GM12878 (cell line): Measurements from ENCODE around the gene IGF2R. TPM values are rescaled to one million over a fixed set of nuclear protein-coding genes. Genes with fewer than 3 reads are reported as not detected.

ENCODE experiments used
- ATAC-seq: fragments of 200-7000 bp; cut with Tn5 transposase; 3 replicates; pipeline ENCODE4 v1.9.1; 2020; ENCODE audit warnings: mild to moderate bottlenecking, moderate library complexity
- BruUV-seq: library from RNA; stranded (reverse); fragments of 400-500 nt; replicated peaks from 2 replicates; lab custom pipeline; 2021; lab: Mats Ljungman, UMichigan
- CTCF ChIA-PET: fragments of 300-600 bp; sonication (Branson Sonifier 250); formaldehyde crosslinking; extraction: SDS; loops from one replicate; lab custom pipeline; 2021; ENCODE audit warnings: inconsistent platforms; lab: Yijun Ruan, JAX
- POLR2A ChIA-PET: fragments of 350-600 bp; formaldehyde crosslinking; extraction: SDS; loops from one replicate; lab custom pipeline; 2021; ENCODE audit warnings: inconsistent platforms; lab: Charles Lee
- RAD21 ChIA-PET: fragments of 300-600 bp; sonication (Branson Sonifier 250); formaldehyde crosslinking; loops from one replicate; lab custom pipeline; 2023; ENCODE audit warnings: antibody characterized with exemption; ENCODE audit not compliant: unreplicated experiment; lab: Charles Lee
- SMC1A ChIA-PET: fragments of 300-600 bp; sonication (Branson Sonifier 250); formaldehyde crosslinking; loops from one replicate; lab custom pipeline; 2023; ENCODE audit not compliant: unreplicated experiment, uncharacterized antibody; lab: Charles Lee
- DNase-seq: peaks from one replicate; pipeline ENCODE4 v3.0.0-alpha.2; 2011; ENCODE audit warnings: low read depth, low spot score
- FAIRE-seq: peaks from 3 replicates; lab custom pipeline; 2011; peaks lifted over from hg19 to GRCh38; lab: Jason Lieb, UNC
- H2AFZ ChIP-seq: 2 replicates; pipeline ENCODE4 v1.6.0; 2011; ENCODE audit warnings: low read depth, low read length, control low read depth; ENCODE audit not compliant: control insufficient read depth
- H3K27ac ChIP-seq: 2 replicates; pipeline ENCODE4 v1.5.1; 2011; ENCODE audit warnings: control low read depth; ENCODE audit not compliant: control insufficient read depth, insufficient read depth
- H3K27me3 ChIP-seq, 2 experiments: replicated peaks in 1 of 2; 2 replicates each; pipeline versions ENCODE4 v1.6.0 to v1.6.1; 2011; ENCODE audit warnings: low read length in 1 of 2; ENCODE audit not compliant: control insufficient read depth in 2 of 2, insufficient read depth in 2 of 2
- H3K36me3 ChIP-seq, 2 experiments: 2 replicates each; pipeline ENCODE4 v1.5.1; 2011; ENCODE audit warnings: low read length in 1 of 2; ENCODE audit not compliant: control insufficient read depth in 2 of 2, insufficient read depth in 2 of 2
- H3K4me1 ChIP-seq: 2 replicates; pipeline ENCODE4 v1.6.1; 2011; ENCODE audit warnings: mild to moderate bottlenecking, low read length, moderate library complexity, mixed read lengths; ENCODE audit not compliant: control insufficient read depth, insufficient read depth
- H3K4me2 ChIP-seq: 2 replicates; pipeline ENCODE4 v1.6.0; 2011; ENCODE audit warnings: control low read depth; ENCODE audit not compliant: control insufficient read depth, insufficient read depth
- H3K4me3 ChIP-seq: fragments of 200-600 bp; sonication (generic); 2 replicates; pipeline ENCODE4 v1.5.1; 2016
- H3K79me2 ChIP-seq: 2 replicates; pipeline ENCODE4 v1.6.0; 2011; ENCODE audit warnings: low read length; ENCODE audit not compliant: control insufficient read depth, insufficient read depth
- H3K9ac ChIP-seq: 2 replicates; pipeline ENCODE4 v1.8.0; 2011; ENCODE audit warnings: low read length, control low read depth, mixed read lengths; ENCODE audit not compliant: control insufficient read depth, insufficient read depth
- H3K9me3 ChIP-seq: replicated peaks from 3 replicates; pipeline ENCODE4 v1.5.1; 2011; ENCODE audit warnings: mild to moderate bottlenecking, low read length; ENCODE audit not compliant: control insufficient read depth, insufficient read depth
- H4K20me1 ChIP-seq: 2 replicates; pipeline ENCODE4 v1.6.0; 2011; ENCODE audit not compliant: control insufficient read depth, insufficient read depth
- EZH2 ChIP-seq: IDR thresholded peaks from 2 replicates; pipeline ENCODE4 v1.6.1; 2012; ENCODE audit warnings: low read depth, mild to moderate bottlenecking, control low read depth, inconsistent platforms, low read length, borderline replicate concordance; ENCODE audit not compliant: control insufficient read depth
- IRF5 ChIP-seq: fragments of 450-650 bp; IDR thresholded peaks from 2 replicates; pipeline ENCODE4 v1.6.1; 2017; ENCODE audit warnings: borderline replicate concordance
- MXI1 ChIP-seq: fragments of 150-350 bp; IDR thresholded peaks from 2 replicates; pipeline ENCODE4 v1.6.1; 2011; ENCODE audit warnings: low read depth, mild to moderate bottlenecking, inconsistent platforms, low read length, improper control_type of control experiment
- SPI1 ChIP-seq: IDR thresholded peaks from 2 replicates; pipeline ENCODE4 v1.6.1; 2011; ENCODE audit warnings: low read depth, mild to moderate bottlenecking, low read length, moderate library complexity, borderline replicate concordance; ENCODE audit not compliant: insufficient read depth
- YBX1 ChIP-seq: fragments of 450-650 bp; IDR thresholded peaks from 2 replicates; pipeline ENCODE4 v1.6.1; 2016; ENCODE audit warnings: antibody characterized with exemption
- WGBS: methylation state at CpG from one replicate; pipeline ENCODE4 v1.1.6; 2016; ENCODE audit warnings: low lambda C conversion rate; ENCODE audit not compliant: insufficient replicate concordance, insufficient coverage; ENCODE audit errors: missing lambda C conversion rate; 5-methylcytosine and 5-hydroxymethylcytosine counted together
- in situ Hi-C: fragments of 300-500 bp; cut with MboI; formaldehyde crosslinking; loops from 9 replicates; pipeline ENCODE4 v1.14.3; 2018; ENCODE audit warnings: mixed read lengths
- intact Hi-C: fragments of 100-400 bp; cut with micrococcal nuclease; formaldehyde crosslinking; loops from one replicate; pipeline ENCODE4 v1.14.2; 2022; ENCODE audit not compliant: unreplicated experiment
- polyA plus RNA-seq, 11 experiments: library from polyadenylated mRNA; depleted of rRNA in 4 of 11; unstranded in 6 of 11; stranded (reverse) in 5 of 11; fragments of >200 nt; fragmentation: Nextera tagmentation in 4 of 11; fragmentation: Illumina TruSeq in 1 of 11; extraction: Ambion mirVana in 4 of 11; extraction: Trizol in 1 of 11; gene quantifications; 1 replicate in 1 of 11; 2 replicates in 10 of 11; pipeline versions ENCODE4 v1.2.1 to v1.2.3, GENCODE V29; 2011 to 2016; ENCODE audit warnings: inconsistent platforms in 2 of 11, missing spikeins in 2 of 11, low read depth in 1 of 11
- total RNA-seq, 4 experiments: library from RNA; depleted of rRNA in 3 of 4; stranded (reverse); fragments of >200 nt in 3 of 4; fragmentation: Illumina TruSeq in 1 of 4; extraction: Trizol in 1 of 4; gene quantifications; 2 replicates each; pipeline versions ENCODE4 v1.2.1 to v1.2.3, GENCODE V29; 2013 to 2021
- TF ChIP-seq, protein P1 (sequence below): fragments of 450-650 bp; formaldehyde crosslinking; IDR thresholded peaks from 2 replicates; pipeline ENCODE4 v1.4.0; 2020; ENCODE audit warnings: mild to moderate bottlenecking, moderate library complexity
- TF ChIP-seq, protein P2 (sequence below): IDR thresholded peaks from 2 replicates; pipeline ENCODE4 v1.6.1; 2011; ENCODE audit warnings: borderline replicate concordance, low read depth, mild to moderate bottlenecking, moderate library complexity, low read length; ENCODE audit not compliant: insufficient read depth, poor library complexity, severe bottlenecking
- TF ChIP-seq, protein P3 (sequence below): fragments of 150-350 bp; IDR thresholded peaks from 2 replicates; pipeline ENCODE4 v1.6.1; 2014; ENCODE audit warnings: mild to moderate bottlenecking, low read depth, low read length

The IGF2R gene
- total and polyA plus RNA-seq, 10 of the 15 experiments (the other 5 are each of a cell fraction or from before 2014, with no cell fraction given): 1.00 to 40.1 (median 16.8) TPM

DNA sequence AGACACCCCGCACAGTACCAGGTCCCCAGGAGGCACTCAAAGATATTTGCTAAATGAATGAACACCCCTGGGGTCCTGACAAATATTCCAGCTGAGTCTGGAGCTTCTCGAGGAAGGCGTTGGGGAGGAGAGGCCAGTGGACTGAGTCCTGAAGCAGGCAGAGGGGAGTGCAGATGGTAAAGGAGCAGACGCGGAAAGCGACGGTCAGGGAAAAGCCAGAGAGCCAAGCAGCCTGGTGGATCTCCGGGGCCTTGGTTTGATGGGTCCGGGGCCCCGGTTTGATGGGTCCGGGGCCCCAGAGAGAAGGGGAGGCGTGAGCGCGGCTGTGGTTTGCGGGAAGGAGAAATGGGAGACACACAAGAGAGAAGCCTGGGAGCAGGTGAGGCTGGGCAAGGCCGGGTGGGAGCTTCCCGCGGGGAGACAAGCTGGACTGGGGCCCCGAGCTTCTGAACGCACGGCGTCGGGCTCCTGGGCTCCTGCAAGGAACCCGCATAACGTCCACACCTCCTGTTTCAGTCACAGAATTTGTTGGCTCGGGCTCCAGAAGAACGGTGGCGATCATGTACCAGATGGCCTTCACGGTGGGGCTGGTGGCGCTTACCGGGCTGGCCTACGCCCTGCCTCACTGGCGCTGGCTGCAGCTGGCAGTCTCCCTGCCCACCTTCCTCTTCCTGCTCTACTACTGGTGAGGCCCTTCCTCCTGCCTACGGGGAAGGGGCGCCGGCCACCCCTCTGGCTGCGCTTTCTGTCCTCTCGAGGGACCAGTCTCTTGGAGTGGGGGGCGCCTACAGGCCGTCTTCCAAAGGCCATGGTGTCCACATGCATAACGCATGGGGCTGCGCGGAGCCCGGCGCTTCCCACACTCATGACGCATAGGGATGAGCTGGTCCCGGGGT, 164.8 kb downstream of the IGF2R start:
- in situ Hi-C loops: no loop called here
- ChIA-PET RAD21 (no interaction called here), CTCF (interaction anchor here (0.6 kb wide), 1 partner anchor 386 kb away, joined by 3 read pairs; no protein-coding TSS in a partner anchor)
- Histone ChIP-seq H3K9me3 (no peaks in the 10 kb centered on the region), H3K36me3 (no peaks in the 10 kb centered on the region), H3K27ac (no peak overlapping the region), H4K20me1 (no peaks in the 10 kb centered on the region), H3K79me2 (no peaks in the 10 kb centered on the region), H3K4me2 (no peak overlapping the region), H3K27me3 (no peaks in the 10 kb centered on the region), H3K4me1 (no peaks in the 10 kb centered on the region)
- 89% methylated on average over 41 of the region's 47 CpGs for WGBS
- no peak for ATAC-seq
- no peak for FAIRE-seq
- BruUV-seq: no TSS peak
- TF ChIP-seq, protein P1, sequence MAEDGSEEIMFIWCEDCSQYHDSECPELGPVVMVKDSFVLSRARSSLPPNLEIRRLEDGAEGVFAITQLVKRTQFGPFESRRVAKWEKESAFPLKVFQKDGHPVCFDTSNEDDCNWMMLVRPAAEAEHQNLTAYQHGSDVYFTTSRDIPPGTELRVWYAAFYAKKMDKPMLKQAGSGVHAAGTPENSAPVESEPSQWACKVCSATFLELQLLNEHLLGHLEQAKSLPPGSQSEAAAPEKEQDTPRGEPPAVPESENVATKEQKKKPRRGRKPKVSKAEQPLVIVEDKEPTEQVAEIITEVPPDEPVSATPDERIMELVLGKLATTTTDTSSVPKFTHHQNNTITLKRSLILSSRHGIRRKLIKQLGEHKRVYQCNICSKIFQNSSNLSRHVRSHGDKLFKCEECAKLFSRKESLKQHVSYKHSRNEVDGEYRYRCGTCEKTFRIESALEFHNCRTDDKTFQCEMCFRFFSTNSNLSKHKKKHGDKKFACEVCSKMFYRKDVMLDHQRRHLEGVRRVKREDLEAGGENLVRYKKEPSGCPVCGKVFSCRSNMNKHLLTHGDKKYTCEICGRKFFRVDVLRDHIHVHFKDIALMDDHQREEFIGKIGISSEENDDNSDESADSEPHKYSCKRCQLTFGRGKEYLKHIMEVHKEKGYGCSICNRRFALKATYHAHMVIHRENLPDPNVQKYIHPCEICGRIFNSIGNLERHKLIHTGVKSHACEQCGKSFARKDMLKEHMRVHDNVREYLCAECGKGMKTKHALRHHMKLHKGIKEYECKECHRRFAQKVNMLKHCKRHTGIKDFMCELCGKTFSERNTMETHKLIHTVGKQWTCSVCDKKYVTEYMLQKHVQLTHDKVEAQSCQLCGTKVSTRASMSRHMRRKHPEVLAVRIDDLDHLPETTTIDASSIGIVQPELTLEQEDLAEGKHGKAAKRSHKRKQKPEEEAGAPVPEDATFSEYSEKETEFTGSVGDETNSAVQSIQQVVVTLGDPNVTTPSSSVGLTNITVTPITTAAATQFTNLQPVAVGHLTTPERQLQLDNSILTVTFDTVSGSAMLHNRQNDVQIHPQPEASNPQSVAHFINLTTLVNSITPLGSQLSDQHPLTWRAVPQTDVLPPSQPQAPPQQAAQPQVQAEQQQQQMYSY (CRISPR knock-in tag): no peak
- no peak for TF ChIP-seq EZH2
- TF ChIP-seq IRF5: no peak
- TF ChIP-seq, protein P2, sequence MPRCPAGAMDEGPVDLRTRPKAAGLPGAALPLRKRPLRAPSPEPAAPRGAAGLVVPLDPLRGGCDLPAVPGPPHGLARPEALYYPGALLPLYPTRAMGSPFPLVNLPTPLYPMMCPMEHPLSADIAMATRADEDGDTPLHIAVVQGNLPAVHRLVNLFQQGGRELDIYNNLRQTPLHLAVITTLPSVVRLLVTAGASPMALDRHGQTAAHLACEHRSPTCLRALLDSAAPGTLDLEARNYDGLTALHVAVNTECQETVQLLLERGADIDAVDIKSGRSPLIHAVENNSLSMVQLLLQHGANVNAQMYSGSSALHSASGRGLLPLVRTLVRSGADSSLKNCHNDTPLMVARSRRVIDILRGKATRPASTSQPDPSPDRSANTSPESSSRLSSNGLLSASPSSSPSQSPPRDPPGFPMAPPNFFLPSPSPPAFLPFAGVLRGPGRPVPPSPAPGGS: no peak
- no peak for TF ChIP-seq MXI1
- TF ChIP-seq, protein P3, sequence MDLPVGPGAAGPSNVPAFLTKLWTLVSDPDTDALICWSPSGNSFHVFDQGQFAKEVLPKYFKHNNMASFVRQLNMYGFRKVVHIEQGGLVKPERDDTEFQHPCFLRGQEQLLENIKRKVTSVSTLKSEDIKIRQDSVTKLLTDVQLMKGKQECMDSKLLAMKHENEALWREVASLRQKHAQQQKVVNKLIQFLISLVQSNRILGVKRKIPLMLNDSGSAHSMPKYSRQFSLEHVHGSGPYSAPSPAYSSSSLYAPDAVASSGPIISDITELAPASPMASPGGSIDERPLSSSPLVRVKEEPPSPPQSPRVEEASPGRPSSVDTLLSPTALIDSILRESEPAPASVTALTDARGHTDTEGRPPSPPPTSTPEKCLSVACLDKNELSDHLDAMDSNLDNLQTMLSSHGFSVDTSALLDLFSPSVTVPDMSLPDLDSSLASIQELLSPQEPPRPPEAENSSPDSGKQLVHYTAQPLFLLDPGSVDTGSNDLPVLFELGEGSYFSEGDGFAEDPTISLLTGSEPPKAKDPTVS: no peak
- no peak for TF ChIP-seq SPI1
- TF ChIP-seq YBX1: no peak
- TF ChIP-seq, all 136 proteins: peak for 0
- no peak for DNase-seq
- intact Hi-C loops: loop anchor here (10.0 kb wide), 1 partner anchor 531 kb away; the partner anchor contains the start of gene LPA
- Histone ChIP-seq H2AFZ (no peak overlapping the region), H3K9ac (no peak overlapping the region), H3K4me3 (no peak overlapping the region)
- ChIA-PET POLR2A (no interaction called here), SMC1A (no interaction called here)
